ENCODE measurements around the gene SSTR5. TPM values are rescaled to one million over a fixed set of nuclear protein-coding genes. Genes with fewer than 3 reads are reported as not detected.

SSTR5 gene
- total RNA-seq, 1 donor from 2014 or later = 0.43 TPM

- Mint-ChIP-seq H3K27me3 (no peaks in the 10 kb centered on the region), H3K9me3 (no peaks in the 10 kb centered on the region), H3K27ac (no peak overlapping the region), H3K36me3 (no peaks in the 10 kb centered on the region), H3K4me3 (no peak overlapping the region), H3K4me1 (ENCODE audit: unreplicated experiment) (peaks cover 5% of the 10 kb centered on the region)
- TF ChIP-seq, protein P1, sequence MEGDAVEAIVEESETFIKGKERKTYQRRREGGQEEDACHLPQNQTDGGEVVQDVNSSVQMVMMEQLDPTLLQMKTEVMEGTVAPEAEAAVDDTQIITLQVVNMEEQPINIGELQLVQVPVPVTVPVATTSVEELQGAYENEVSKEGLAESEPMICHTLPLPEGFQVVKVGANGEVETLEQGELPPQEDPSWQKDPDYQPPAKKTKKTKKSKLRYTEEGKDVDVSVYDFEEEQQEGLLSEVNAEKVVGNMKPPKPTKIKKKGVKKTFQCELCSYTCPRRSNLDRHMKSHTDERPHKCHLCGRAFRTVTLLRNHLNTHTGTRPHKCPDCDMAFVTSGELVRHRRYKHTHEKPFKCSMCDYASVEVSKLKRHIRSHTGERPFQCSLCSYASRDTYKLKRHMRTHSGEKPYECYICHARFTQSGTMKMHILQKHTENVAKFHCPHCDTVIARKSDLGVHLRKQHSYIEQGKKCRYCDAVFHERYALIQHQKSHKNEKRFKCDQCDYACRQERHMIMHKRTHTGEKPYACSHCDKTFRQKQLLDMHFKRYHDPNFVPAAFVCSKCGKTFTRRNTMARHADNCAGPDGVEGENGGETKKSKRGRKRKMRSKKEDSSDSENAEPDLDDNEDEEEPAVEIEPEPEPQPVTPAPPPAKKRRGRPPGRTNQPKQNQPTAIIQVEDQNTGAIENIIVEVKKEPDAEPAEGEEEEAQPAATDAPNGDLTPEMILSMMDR (conservative IDR thresholded peaks at IDR 0.05) = no peak
- DNase-seq (ENCODE audit: extremely low spot score, unreplicated experiment) = no peak
These were observed 52.2 kb downstream of the SSTR5 start for GRCh38 chr16:1124795-1125194.

DNA sequence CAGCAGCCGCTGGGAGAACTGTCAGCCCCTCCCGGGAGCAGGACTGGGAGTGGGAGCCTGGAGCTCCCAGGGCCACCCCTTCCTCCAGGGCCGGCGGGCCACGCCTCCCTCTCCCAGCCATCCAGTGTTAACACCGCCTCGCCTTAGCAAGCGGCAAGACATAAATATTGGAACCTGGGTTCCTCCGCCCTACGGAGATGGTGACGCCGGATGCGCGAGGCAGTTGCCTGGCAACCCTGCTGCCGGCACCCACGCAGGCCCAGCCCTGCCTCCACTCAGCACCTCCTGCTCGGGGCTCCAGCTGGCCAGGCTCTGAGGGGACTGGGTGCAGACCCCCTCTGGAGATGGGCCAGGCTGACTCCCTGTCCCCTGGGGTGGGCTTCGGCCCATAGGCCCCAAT lies 52.9 kb downstream of the SSTR5 start:
- DNase-seq (ENCODE audit: extremely low spot score, unreplicated experiment) = no peak
- peaks cover 5% of the 10 kb centered on the region for H3K4me1 Mint-ChIP-seq (ENCODE audit: unreplicated experiment)
- TF ChIP-seq, protein P1 (conservative IDR thresholded peaks at IDR 0.05) = no peak
- H3K27me3 Mint-ChIP-seq = no peaks in the 10 kb centered on the region
- no peak overlapping the region for H3K4me3 Mint-ChIP-seq
- no peak overlapping the region for H3K27ac Mint-ChIP-seq
- H3K9me3 Mint-ChIP-seq = no peaks in the 10 kb centered on the region
- H3K36me3 Mint-ChIP-seq = no peaks in the 10 kb centered on the region

- H3K27me3 Mint-ChIP-seq = no peaks in the 10 kb centered on the region
- DNase-seq (ENCODE audit: extremely low spot score, unreplicated experiment) = no peak
- H3K9me3 Mint-ChIP-seq = no peaks in the 10 kb centered on the region
- TF ChIP-seq, protein P1 (conservative IDR thresholded peaks at IDR 0.05) = no peak
- H3K27ac Mint-ChIP-seq = no peak overlapping the region
- peaks cover 5% of the 10 kb centered on the region for H3K4me1 Mint-ChIP-seq (ENCODE audit: unreplicated experiment)
- no peak overlapping the region for H3K4me3 Mint-ChIP-seq
- no peaks in the 10 kb centered on the region for H3K36me3 Mint-ChIP-seq
These were observed 53.5 kb downstream of the SSTR5 start for GRCh38 chr16:1126044-1126443.

GRCh38 chr16:1126586-1126985 lies 54.0 kb downstream of the SSTR5 start:
- DNase-seq (ENCODE audit: extremely low spot score, unreplicated experiment) = no peak
- TF ChIP-seq, protein P1 (conservative IDR thresholded peaks at IDR 0.05) = no peak
- Mint-ChIP-seq H3K4me3 (no peak overlapping the region), H3K27me3 (no peaks in the 10 kb centered on the region), H3K27ac (no peak overlapping the region), H3K4me1 (ENCODE audit: unreplicated experiment) (peaks cover 5% of the 10 kb centered on the region), H3K36me3 (no peaks in the 10 kb centered on the region), H3K9me3 (no peaks in the 10 kb centered on the region)

DNA sequence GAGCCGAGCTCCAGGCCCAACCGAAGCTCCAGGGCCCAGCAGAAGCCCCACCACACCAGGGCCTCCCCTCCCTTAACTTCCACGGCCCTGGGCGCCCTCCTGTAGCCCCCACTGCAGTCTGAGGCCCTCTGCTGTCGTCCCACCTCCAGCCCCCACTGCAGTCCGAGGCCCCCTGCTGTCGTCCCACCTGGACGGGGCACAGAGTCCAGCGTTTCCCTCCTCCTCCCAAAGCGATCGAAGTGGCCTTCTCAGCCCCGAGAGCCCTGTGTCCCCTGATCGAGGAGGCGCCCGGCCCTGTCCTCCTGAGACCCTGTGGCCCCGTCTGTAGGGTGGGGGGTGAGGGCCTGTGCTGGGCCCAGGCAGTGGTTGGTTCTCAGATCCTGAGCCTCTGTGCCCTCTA lies 54.6 kb downstream of the SSTR5 start:
- no peaks in the 10 kb centered on the region for H3K27me3 Mint-ChIP-seq
- H3K36me3 Mint-ChIP-seq = no peaks in the 10 kb centered on the region
- H3K9me3 Mint-ChIP-seq = no peaks in the 10 kb centered on the region
- no peak overlapping the region for H3K27ac Mint-ChIP-seq
- TF ChIP-seq, protein P1 (conservative IDR thresholded peaks at IDR 0.05) = no peak
- DNase-seq (ENCODE audit: extremely low spot score, unreplicated experiment) = no peak
- H3K4me3 Mint-ChIP-seq = no peak overlapping the region
- H3K4me1 Mint-ChIP-seq (ENCODE audit: unreplicated experiment) = peaks cover 1% of the 10 kb centered on the region

Data from type B pancreatic cell (in vitro differentiated cells).